ENCODE results near the gene PLCH2. TPM values are rescaled to one million over a fixed set of nuclear protein-coding genes. Genes with fewer than 3 reads are reported as not detected.
"Not testable (repeated sequence)": the region's sequence is repeated elsewhere in the genome, so short reads cannot be mapped to it uniquely, and the experiment has no call there.

The PLCH2 gene
- total RNA-seq, 1 donor from 2014 or later: 2.9 TPM

GRCh38 chr1:2550309-2550861, 74.3 kb downstream of the PLCH2 start:
- intact Hi-C loops (cut with micrococcal nuclease); DNase-seq (ENCODE audit: low spot score); H3K4me3 Mint-ChIP-seq; H3K36me3 Mint-ChIP-seq (ENCODE audit: low read depth); H3K27me3 Mint-ChIP-seq (ENCODE audit: insufficient read depth); H3K9me3 Mint-ChIP-seq: not testable (repeated sequence)
- peaks cover 18% of the 10 kb centered on the region for H3K4me1 Mint-ChIP-seq (ENCODE audit: low read depth)
- H3K27ac Mint-ChIP-seq: peak overlapping the region; percentile 74

- intact Hi-C loops (cut with micrococcal nuclease); H3K27me3 Mint-ChIP-seq (ENCODE audit: insufficient read depth); H3K27ac Mint-ChIP-seq: not testable (repeated sequence)
These were observed 75.5 kb downstream of the PLCH2 start for GRCh38 chr1:2551544-2551943.

GRCh38 chr1:2552189-2552588, 76.1 kb downstream of the PLCH2 start:
- peaks cover 11% of the 10 kb centered on the region for H3K36me3 Mint-ChIP-seq (ENCODE audit: low read depth)
- H3K27ac Mint-ChIP-seq: no peak overlapping the region
- H3K27me3 Mint-ChIP-seq (ENCODE audit: insufficient read depth): no peaks in the 10 kb centered on the region
- H3K4me1 Mint-ChIP-seq (ENCODE audit: low read depth): peaks cover 18% of the 10 kb centered on the region
- no peak for DNase-seq (ENCODE audit: low spot score)
- H3K9me3 Mint-ChIP-seq: no peaks in the 10 kb centered on the region
- intact Hi-C loops (cut with micrococcal nuclease): no loop called here
- no peak overlapping the region for H3K4me3 Mint-ChIP-seq

More at GRCh38 chr1:2551544-2551943, 75.5 kb downstream of the PLCH2 start:
- H3K4me3 Mint-ChIP-seq; H3K36me3 Mint-ChIP-seq (ENCODE audit: low read depth); H3K9me3 Mint-ChIP-seq; DNase-seq (ENCODE audit: low spot score): not testable (repeated sequence)
- H3K4me1 Mint-ChIP-seq (ENCODE audit: low read depth): peaks cover 18% of the 10 kb centered on the region

- H3K27ac Mint-ChIP-seq; H3K9me3 Mint-ChIP-seq; intact Hi-C loops (cut with micrococcal nuclease); H3K27me3 Mint-ChIP-seq (ENCODE audit: insufficient read depth); H3K4me3 Mint-ChIP-seq; DNase-seq (ENCODE audit: low spot score): not testable (repeated sequence)
- Mint-ChIP-seq H3K36me3 (ENCODE audit: low read depth) (peaks cover 11% of the 10 kb centered on the region), H3K4me1 (ENCODE audit: low read depth) (peaks cover 22% of the 10 kb centered on the region)
These were observed 77.0 kb downstream of the PLCH2 start for GRCh38 chr1:2553076-2553475.

GRCh38 chr1:2553871-2554620, 78.0 kb downstream of the PLCH2 start:
- intact Hi-C loops (cut with micrococcal nuclease): no loop called here
- H3K4me1 Mint-ChIP-seq (ENCODE audit: low read depth): peaks cover 19% of the 10 kb centered on the region
- peak overlapping the region; percentile 86 for H3K27ac Mint-ChIP-seq
- no peaks in the 10 kb centered on the region for H3K27me3 Mint-ChIP-seq (ENCODE audit: insufficient read depth)
- H3K9me3 Mint-ChIP-seq: no peaks in the 10 kb centered on the region
- DNase-seq (ENCODE audit: low spot score): no peak
- H3K4me3 Mint-ChIP-seq: peak overlapping the region; percentile 88
- peaks cover 14% of the 10 kb centered on the region for H3K36me3 Mint-ChIP-seq (ENCODE audit: low read depth)

GRCh38 chr1:2554621-2555387, 78.7 kb downstream of the PLCH2 start:
- Mint-ChIP-seq H3K4me1 (ENCODE audit: low read depth) (peaks cover 18% of the 10 kb centered on the region), H3K27ac (peak overlapping the region; percentile 86), H3K36me3 (ENCODE audit: low read depth) (peaks cover 14% of the 10 kb centered on the region), H3K9me3 (no peaks in the 10 kb centered on the region), H3K27me3 (ENCODE audit: insufficient read depth) (no peaks in the 10 kb centered on the region), H3K4me3 (peak overlapping the region; percentile 88)
- intact Hi-C loops (cut with micrococcal nuclease): no loop called here
- DNase-seq (ENCODE audit: low spot score): peak; percentile 41

Other genes with a start within 250 kb of the PLCH2 start
- 38.3 and 44.5 TPM in 2 replicates for gene SKI, start 248.0 kb upstream of the PLCH2 start, total RNA-seq
- gene MORN1, start 84.7 kb upstream of the PLCH2 start, total RNA-seq: 8.4 and 8.6 TPM in 2 replicates
- 161 and 177 TPM in 2 replicates for gene RER1, start 84.4 kb upstream of the PLCH2 start, total RNA-seq
- 22.4 and 24.0 TPM in 2 replicates for gene PEX10, start 63.7 kb upstream of the PLCH2 start, total RNA-seq
- gene PANK4, start 50.3 kb downstream of the PLCH2 start, total RNA-seq: 65.6 and 67.6 TPM in 2 replicates
- gene HES5, start 54.0 kb downstream of the PLCH2 start, total RNA-seq: not detected in 2 replicates
- 207 and 215 TPM in 2 replicates for gene TNFRSF14, start 80.1 kb downstream of the PLCH2 start, total RNA-seq
- 39.5 and 42.1 TPM in 2 replicates for gene PRXL2B, start 110.5 kb downstream of the PLCH2 start, total RNA-seq
- 0.86 and 1.0 TPM in 2 replicates for gene MMEL1, start 156.7 kb downstream of the PLCH2 start, total RNA-seq

Data from activated T-helper 1 cell treated with anti-CD3 and anti-CD28 coated beads, Interleukin-12 subunit alpha, Interleukin-12 subunit beta, Interleukin-2, Interleukin-4 antibody, amounts not matched to agents 30 ng/mL and 10 ng/mL and 1 ng/mL, durations not matched to agents 14 hours and 24 hours and 36 hours (primary cell).